Lung (tissue), 12 donors: ENCODE measurements around the gene ANO2. TPM values are rescaled to one million over a fixed set of nuclear protein-coding genes. Genes with fewer than 3 reads are reported as not detected.

Source experiments
- ATAC-seq: fragments of 200-7000 bp; cut with Tn5 transposase; one replicate; pipeline ENCODE4 v1.9.1; 2020; ENCODE audit warnings: moderate number of reproducible peaks; ENCODE audit not compliant: insufficient read depth, low FRiP score
- DNase-seq, 3 donors: peaks; one replicate each; pipeline ENCODE4 v3.0.0-alpha.2; 2013 to 2017
- H3K27ac ChIP-seq, 2 donors: one replicate each; pipeline ENCODE4 v1.5.1; 2013; ENCODE audit warnings: mild to moderate bottlenecking in 2 of 2, moderate library complexity in 2 of 2, control low read depth in 1 of 2, inconsistent platforms in 1 of 2, low read depth in 1 of 2, low read length in 1 of 2
- H3K27me3 ChIP-seq, 3 donors: one replicate each; pipeline ENCODE4 v1.5.1; 2013; ENCODE audit warnings: low read length in 2 of 3; ENCODE audit not compliant: control insufficient read depth in 3 of 3, insufficient read depth in 3 of 3
- H3K36me3 ChIP-seq, 4 donors: one replicate each; pipeline ENCODE4 v1.5.1; 2013; ENCODE audit warnings: low read length in 4 of 4, mild to moderate bottlenecking in 1 of 4, moderate library complexity in 1 of 4; ENCODE audit not compliant: control insufficient read depth in 4 of 4, insufficient read depth in 4 of 4
- H3K4me1 ChIP-seq, 5 donors: one replicate each; pipeline ENCODE4 v1.5.1; 2013; ENCODE audit warnings: low read length in 5 of 5, mild to moderate bottlenecking in 2 of 5, moderate library complexity in 1 of 5; ENCODE audit not compliant: control insufficient read depth in 5 of 5, insufficient read depth in 5 of 5
- H3K4me3 ChIP-seq: one replicate; pipeline ENCODE4 v1.5.1; 2013; ENCODE audit warnings: mild to moderate bottlenecking, control low read depth, moderate library complexity
- H3K9ac ChIP-seq, 2 donors: one replicate each; pipeline ENCODE4 v1.5.1; 2013; ENCODE audit warnings: low read length in 2 of 2, control low read depth in 1 of 2; ENCODE audit not compliant: insufficient read depth in 1 of 2
- H3K9me3 ChIP-seq, 4 donors: one replicate each; pipeline ENCODE4 v1.5.1; 2013; ENCODE audit warnings: low read length in 3 of 4, mild to moderate bottlenecking in 1 of 4, moderate library complexity in 1 of 4; ENCODE audit not compliant: control insufficient read depth in 4 of 4, insufficient read depth in 3 of 4
- WGBS, 2 donors: extraction: QIAGEN DNeasy Blood & Tissue Kit; methylation state at CpG; one replicate each; pipeline ENCODE4 v1.1.7; 2013; 5-methylcytosine and 5-hydroxymethylcytosine counted together
- polyA plus RNA-seq, 2 donors: library from polyadenylated mRNA; stranded (reverse); fragments of 200-250 nt; gene quantifications; one replicate each; pipeline ENCODE4 v1.2.1, GENCODE V29; 2013
- total RNA-seq, 2 donors: library from RNA; depleted of rRNA in 1 of 2; stranded (reverse); fragments of >200 nt in 1 of 2; gene quantifications; one replicate each; pipeline ENCODE4 v1.2.1, GENCODE V29; 2014 to 2021
- TF ChIP-seq, protein P1 (sequence below): IDR thresholded peaks from 2 replicates; pipeline ENCODE4 v1.5.1; 2012; ENCODE audit warnings: mild to moderate bottlenecking; ENCODE audit errors: control extremely low read depth, extremely low read depth
- donor health status: control.
- donor health status: control.
- donor health status: Bipolar disorder and iron deficiency.
- donor health status: healthy.
- donor health status: DM: yes; HTN: yes; CAD: no.

The ANO2 gene
- total and polyA plus RNA-seq, 4 donors: 5.9 to 11.3 (median 7.4) TPM

DNA sequence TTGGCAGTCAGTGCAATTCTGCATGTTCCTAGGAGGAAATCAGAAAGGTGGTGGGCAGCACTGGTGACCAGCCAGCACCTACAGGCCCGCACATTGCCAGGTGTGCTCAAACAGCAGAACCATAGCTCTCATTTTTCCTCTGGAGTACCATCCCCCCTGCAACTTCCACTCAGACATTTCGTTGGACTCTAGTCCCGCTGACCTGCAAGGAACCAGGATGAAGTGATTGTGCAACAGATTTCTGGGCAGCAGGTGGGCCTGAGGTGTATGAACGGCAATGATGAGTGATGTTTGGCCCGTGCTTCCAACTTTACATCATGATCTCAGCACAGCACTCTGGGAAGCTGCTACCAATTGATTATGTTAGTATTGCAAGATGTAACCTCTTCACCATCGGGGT is 383.2 kb downstream of the ANO2 start:
- 79 to 89% methylated on average over 6 of the region's 6 CpGs for WGBS, 2 donors
- DNase-seq: no peak
- Histone ChIP-seq H3K4me1 (peaks cover 0 to 9% (median 1%) of the 10 kb centered on the region in 5 donors), H3K9me3 (no peaks in the 10 kb centered on the region), H3K4me3 (no peak overlapping the region), H3K27me3 (no peaks in the 10 kb centered on the region), H3K9ac (no peak overlapping the region), H3K27ac (no peak overlapping the region), H3K36me3 (no peaks in the 10 kb centered on the region)
- no peak for ATAC-seq
- TF ChIP-seq, protein P1, sequence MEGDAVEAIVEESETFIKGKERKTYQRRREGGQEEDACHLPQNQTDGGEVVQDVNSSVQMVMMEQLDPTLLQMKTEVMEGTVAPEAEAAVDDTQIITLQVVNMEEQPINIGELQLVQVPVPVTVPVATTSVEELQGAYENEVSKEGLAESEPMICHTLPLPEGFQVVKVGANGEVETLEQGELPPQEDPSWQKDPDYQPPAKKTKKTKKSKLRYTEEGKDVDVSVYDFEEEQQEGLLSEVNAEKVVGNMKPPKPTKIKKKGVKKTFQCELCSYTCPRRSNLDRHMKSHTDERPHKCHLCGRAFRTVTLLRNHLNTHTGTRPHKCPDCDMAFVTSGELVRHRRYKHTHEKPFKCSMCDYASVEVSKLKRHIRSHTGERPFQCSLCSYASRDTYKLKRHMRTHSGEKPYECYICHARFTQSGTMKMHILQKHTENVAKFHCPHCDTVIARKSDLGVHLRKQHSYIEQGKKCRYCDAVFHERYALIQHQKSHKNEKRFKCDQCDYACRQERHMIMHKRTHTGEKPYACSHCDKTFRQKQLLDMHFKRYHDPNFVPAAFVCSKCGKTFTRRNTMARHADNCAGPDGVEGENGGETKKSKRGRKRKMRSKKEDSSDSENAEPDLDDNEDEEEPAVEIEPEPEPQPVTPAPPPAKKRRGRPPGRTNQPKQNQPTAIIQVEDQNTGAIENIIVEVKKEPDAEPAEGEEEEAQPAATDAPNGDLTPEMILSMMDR: no peak

DNA sequence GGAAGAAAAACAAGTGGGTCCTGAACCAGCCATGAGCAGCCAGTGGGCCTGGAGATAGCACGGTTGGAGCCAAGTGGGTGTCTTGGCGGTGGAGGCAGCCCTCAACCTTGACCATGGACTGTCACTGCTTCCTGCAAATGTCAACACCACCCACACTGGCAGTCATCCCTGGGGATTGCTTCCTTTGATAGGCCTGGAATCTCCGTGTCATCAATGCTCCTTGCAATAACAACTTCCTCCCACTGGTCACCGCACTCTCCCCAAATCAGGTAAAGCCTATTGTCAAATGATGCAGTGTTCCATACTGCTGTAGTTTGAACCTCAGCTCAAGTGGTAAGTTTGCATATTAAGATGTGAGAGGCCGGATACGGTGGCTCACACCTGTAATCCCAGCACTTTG is 384.0 kb downstream of the ANO2 start:
- DNase-seq: no peak

DNA sequence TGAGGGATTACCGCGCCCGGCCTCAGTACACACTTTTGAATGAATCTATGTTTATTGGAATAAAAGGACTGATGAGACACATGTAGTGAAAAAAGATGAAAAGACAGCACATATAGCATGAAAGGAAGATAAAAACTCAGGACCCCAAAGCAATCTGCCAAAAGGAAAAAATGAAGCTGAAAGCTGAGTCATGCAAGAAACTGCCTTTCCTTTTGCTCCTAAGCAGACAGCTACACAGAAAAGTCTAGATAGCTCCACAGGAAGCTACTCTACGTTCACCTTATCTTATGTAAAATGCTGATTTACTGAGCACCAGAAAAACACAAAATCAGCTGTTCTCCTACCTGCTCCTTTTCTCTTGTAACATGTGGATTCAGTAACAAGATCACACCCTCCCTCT is 384.8 kb downstream of the ANO2 start:
- Histone ChIP-seq H3K27ac (no peak overlapping the region), H3K36me3 (no peaks in the 10 kb centered on the region), H3K9ac (no peak overlapping the region), H3K27me3 (no peaks in the 10 kb centered on the region), H3K9me3 (peaks cover 0 to 4% (median 0%) of the 10 kb centered on the region in 4 donors), H3K4me1 (peaks cover 0 to 1% (median 0%) of the 10 kb centered on the region in 5 donors), H3K4me3 (no peak overlapping the region)
- no peak for DNase-seq
- ATAC-seq: no peak
- TF ChIP-seq, protein P1: no peak
- 77 to 84% methylated on average over 4 of the region's 4 CpGs for WGBS, 2 donors

More for the DNA sequence above, 384.0 kb downstream of the ANO2 start:
- peaks cover 0 to 1% (median 0%) of the 10 kb centered on the region in 5 donors for H3K4me1 ChIP-seq
- H3K36me3 ChIP-seq: no peaks in the 10 kb centered on the region
- TF ChIP-seq, protein P1: no peak
- no peak overlapping the region for H3K9ac ChIP-seq
- ATAC-seq: no peak
- H3K27me3 ChIP-seq: no peaks in the 10 kb centered on the region
- 73 to 75% methylated on average over 6 of the region's 6 CpGs for WGBS, 2 donors
- H3K4me3 ChIP-seq: no peak overlapping the region
- no peak overlapping the region for H3K27ac ChIP-seq
- peaks cover 0 to 3% (median 0%) of the 10 kb centered on the region in 4 donors for H3K9me3 ChIP-seq

DNA sequence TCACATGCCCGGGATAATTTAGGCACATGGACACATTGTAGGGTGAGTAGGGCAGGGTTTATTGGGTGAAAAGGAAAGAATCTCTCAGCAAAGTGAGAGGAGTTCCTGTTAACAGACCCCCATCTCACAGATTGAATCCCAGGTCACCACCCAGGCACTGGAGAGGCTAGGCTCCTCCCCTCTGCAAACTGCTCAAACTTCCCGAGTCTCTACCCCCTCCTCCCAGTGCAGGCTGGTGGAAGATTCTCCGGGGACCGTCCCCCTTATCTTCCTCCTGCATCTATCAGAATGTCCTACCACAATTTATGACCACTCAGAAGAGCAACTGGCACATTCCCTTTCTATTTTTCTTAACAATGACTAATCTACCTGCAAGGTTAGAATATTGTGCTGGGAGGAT is 387.2 kb downstream of the ANO2 start:
- no peak for DNase-seq
- no peak overlapping the region for H3K27ac ChIP-seq
- H3K9ac ChIP-seq: no peak overlapping the region
- H3K4me1 ChIP-seq: peaks cover 0 to 3% (median 0%) of the 10 kb centered on the region in 5 donors
- H3K36me3 ChIP-seq: no peaks in the 10 kb centered on the region
- no peak overlapping the region for H3K4me3 ChIP-seq
- TF ChIP-seq, protein P1: no peak
- peaks cover 0 to 4% (median 0%) of the 10 kb centered on the region in 4 donors for H3K9me3 ChIP-seq
- WGBS, 2 donors: 16 to 21% methylated on average over 4 of the region's 4 CpGs
- H3K27me3 ChIP-seq: no peaks in the 10 kb centered on the region
- ATAC-seq: no peak
